Liver (tissue), 3 donors: Measurements from ENCODE around the gene CLPX.

ENCODE experiments used
- TAF1 ChIP-seq: conservative IDR thresholded peaks from 2 replicates; pipeline ENCODE4 v1.6.1; 2016; ENCODE audit warnings: antibody characterized with exemption, mild to moderate bottlenecking
- YY1 ChIP-seq: IDR thresholded peaks from 2 replicates; pipeline ENCODE4 v1.6.1; 2016; ENCODE audit warnings: antibody characterized with exemption, mild to moderate bottlenecking
- TF ChIP-seq, protein P1 (sequence below): fragments of 150-350 bp; IDR thresholded peaks from 2 replicates; pipeline ENCODE4 v1.5.1; 2017; ENCODE audit warnings: improper control_type of control experiment, low read depth, low read length; ENCODE audit not compliant: missing input control
- donor health status: healthy.
- donor health status: healthy.

DNA sequence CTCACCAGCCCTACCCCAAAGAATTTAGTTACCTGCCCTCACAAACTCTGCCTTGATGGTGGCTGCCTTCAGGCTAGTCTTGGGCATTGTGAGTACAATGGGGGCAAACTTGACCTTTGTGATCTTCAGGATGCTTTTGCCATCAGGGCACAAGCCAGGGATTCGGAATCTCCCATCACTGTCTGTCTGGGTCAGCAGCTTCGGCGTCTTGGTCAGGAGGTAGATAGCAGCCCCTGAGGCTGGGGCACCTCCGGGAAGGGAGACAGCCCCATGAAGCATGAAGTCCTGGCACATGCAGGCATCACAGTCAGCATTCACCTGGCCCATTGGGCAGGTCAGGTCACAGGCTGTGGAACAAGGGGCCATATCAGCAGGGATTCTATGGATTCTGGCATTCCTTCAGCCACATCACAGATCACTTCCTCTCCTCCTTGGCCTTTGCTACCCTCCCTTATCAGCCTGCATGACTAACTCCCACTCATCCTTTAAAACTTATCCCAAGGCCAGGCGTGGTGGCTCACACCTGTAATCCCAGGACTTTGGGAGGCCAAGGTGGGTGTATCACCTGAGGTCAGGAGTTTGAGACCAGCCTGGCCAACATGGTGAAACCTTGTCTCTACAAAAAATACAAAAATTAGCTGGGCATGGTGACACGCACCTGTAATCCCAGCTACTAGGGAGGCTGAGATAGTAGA lies 19.2 kb upstream of the CLPX start:
- TF ChIP-seq, protein P1, sequence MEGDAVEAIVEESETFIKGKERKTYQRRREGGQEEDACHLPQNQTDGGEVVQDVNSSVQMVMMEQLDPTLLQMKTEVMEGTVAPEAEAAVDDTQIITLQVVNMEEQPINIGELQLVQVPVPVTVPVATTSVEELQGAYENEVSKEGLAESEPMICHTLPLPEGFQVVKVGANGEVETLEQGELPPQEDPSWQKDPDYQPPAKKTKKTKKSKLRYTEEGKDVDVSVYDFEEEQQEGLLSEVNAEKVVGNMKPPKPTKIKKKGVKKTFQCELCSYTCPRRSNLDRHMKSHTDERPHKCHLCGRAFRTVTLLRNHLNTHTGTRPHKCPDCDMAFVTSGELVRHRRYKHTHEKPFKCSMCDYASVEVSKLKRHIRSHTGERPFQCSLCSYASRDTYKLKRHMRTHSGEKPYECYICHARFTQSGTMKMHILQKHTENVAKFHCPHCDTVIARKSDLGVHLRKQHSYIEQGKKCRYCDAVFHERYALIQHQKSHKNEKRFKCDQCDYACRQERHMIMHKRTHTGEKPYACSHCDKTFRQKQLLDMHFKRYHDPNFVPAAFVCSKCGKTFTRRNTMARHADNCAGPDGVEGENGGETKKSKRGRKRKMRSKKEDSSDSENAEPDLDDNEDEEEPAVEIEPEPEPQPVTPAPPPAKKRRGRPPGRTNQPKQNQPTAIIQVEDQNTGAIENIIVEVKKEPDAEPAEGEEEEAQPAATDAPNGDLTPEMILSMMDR: no peak
- no peak for TF ChIP-seq TAF1
- TF ChIP-seq YY1: no peak
